Gastrocnemius medialis (tissue), 4 donors: Measurements from ENCODE around the gene TFCP2. TPM values are rescaled to one million over a fixed set of nuclear protein-coding genes. Genes with fewer than 3 reads are reported as not detected.

Experiments used
- ATAC-seq, 2 donors: fragments of 150-250 bp; one replicate each; pipeline ENCODE4 v1.9.1; 2016
- DNase-seq, 2 donors: peaks; one replicate each; pipeline ENCODE4 v3.0.0-alpha.2; 2019
- H3K27ac ChIP-seq, 4 donors: fragments of 200-600 bp; sonication (generic); 1 replicate in 1 of 4; 2 replicates in 3 of 4; pipeline ENCODE4 v1.5.1; 2016 to 2018; ENCODE audit warnings: mild to moderate bottlenecking in 2 of 4, moderate library complexity in 1 of 4
- H3K27me3 ChIP-seq, 3 donors: fragments of 200-600 bp; sonication (generic) in 2 of 3; 1 replicate in 1 of 3; 2 replicates in 2 of 3; pipeline versions ENCODE4 v1.5.1 to v1.6.0; 2016 to 2019; ENCODE audit warnings: mild to moderate bottlenecking in 1 of 3, moderate library complexity in 1 of 3
- H3K36me3 ChIP-seq, 2 donors: fragments of 200-600 bp; sonication (generic) in 1 of 2; one replicate each; pipeline ENCODE4 v1.5.1; 2017 to 2018
- H3K4me1 ChIP-seq, 2 donors: fragments of 200-600 bp; sonication (generic) in 1 of 2; one replicate each; pipeline ENCODE4 v1.5.1; 2016 to 2017; ENCODE audit warnings: mild to moderate bottlenecking in 2 of 2
- H3K4me3 ChIP-seq, 4 donors: fragments of 200-600 bp; sonication (generic) in 3 of 4; 1 replicate in 1 of 4; 2 replicates in 3 of 4; pipeline ENCODE4 v1.5.1; 2016 to 2019; ENCODE audit warnings: mild to moderate bottlenecking in 2 of 4
- H3K9me3 ChIP-seq, 3 donors: fragments of 200-600 bp; sonication (generic) in 2 of 3; 1 replicate in 1 of 3; 2 replicates in 2 of 3; pipeline ENCODE4 v1.5.1; 2016 to 2019
- POLR2A ChIP-seq, 2 donors: fragments of 450-650 bp; IDR thresholded peaks; one replicate each; pipeline ENCODE4 v1.6.1; 2017; ENCODE audit warnings: antibody characterized with exemption in 2 of 2, mild to moderate bottlenecking in 2 of 2, moderate library complexity in 2 of 2
- in situ Hi-C, 4 donors: fragments of 200-750 bp; cut with MboI; loops; one replicate each; pipeline versions ENCODE4 v1.15.0 to v1.8.0; 2017; ENCODE audit warnings: low sequenced_read_pairs in 4 of 4
- intact Hi-C: fragments of 100-400 bp; cut with DNase I; formaldehyde crosslinking; loops from one replicate; pipeline ENCODE4 v1.15.1; 2023; ENCODE audit warnings: low total_unique reads
- total RNA-seq, 4 donors: library from RNA; depleted of rRNA; stranded (reverse); fragments of >200 nt; gene quantifications; one replicate each; pipeline versions ENCODE4 v1.1.0 to v1.2.3, GENCODE V29; 2016
- TF ChIP-seq, protein P1 (sequence below), 5 experiments: fragments of 450-650 bp in 3 of 5; fragments of 200-600 bp in 2 of 5; sonication (generic) in 2 of 5; IDR thresholded peaks in 4 of 5; conservative IDR thresholded peaks in 1 of 5; 1 replicate in 4 of 5; 2 replicates in 1 of 5; pipeline ENCODE4 v1.5.1; 2016 to 2019; ENCODE audit warnings: antibody characterized with exemption in 5 of 5, mild to moderate bottlenecking in 3 of 5, moderate library complexity in 3 of 5

The TFCP2 gene
- total RNA-seq, 4 donors from 2014 or later = 8.9 to 14.2 (median 10.8) TPM

DNA sequence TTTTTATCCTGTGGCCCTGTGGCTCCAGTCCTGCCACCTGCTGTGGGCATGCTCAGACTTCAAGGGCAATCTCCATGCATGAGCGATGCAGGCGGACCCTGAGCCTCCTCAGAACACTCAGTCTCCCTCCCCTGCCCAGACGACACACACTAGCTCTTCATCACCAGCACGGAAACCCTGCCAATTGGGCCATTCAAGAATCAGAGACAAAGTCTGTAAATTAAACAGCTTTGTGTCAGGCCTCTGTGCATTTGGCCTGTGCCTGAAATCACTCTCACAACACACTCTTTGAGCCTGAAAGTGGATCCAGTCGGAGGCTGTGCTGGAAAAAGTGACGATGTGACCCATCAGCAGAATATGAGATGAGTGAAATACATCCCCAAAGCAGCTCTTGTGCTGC lies 32.4 kb upstream of the TFCP2 start:
- Histone ChIP-seq H3K4me1 (no peaks in the 10 kb centered on the region), H3K27me3 (no peaks in the 10 kb centered on the region), H3K36me3 (peaks cover 3 to 25% of the 10 kb centered on the region in 2 donors), H3K27ac (no peak overlapping the region), H3K4me3 (no peak overlapping the region), H3K9me3 (no peaks in the 10 kb centered on the region)
- TF ChIP-seq POLR2A (IDR thresholded peaks at IDR 0.05) = no peak
- TF ChIP-seq, protein P1, sequence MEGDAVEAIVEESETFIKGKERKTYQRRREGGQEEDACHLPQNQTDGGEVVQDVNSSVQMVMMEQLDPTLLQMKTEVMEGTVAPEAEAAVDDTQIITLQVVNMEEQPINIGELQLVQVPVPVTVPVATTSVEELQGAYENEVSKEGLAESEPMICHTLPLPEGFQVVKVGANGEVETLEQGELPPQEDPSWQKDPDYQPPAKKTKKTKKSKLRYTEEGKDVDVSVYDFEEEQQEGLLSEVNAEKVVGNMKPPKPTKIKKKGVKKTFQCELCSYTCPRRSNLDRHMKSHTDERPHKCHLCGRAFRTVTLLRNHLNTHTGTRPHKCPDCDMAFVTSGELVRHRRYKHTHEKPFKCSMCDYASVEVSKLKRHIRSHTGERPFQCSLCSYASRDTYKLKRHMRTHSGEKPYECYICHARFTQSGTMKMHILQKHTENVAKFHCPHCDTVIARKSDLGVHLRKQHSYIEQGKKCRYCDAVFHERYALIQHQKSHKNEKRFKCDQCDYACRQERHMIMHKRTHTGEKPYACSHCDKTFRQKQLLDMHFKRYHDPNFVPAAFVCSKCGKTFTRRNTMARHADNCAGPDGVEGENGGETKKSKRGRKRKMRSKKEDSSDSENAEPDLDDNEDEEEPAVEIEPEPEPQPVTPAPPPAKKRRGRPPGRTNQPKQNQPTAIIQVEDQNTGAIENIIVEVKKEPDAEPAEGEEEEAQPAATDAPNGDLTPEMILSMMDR (IDR thresholded peaks at IDR 0.05 in 4 of 5, conservative IDR thresholded peaks at IDR 0.05 in 1 of 5) = no peak
- ATAC-seq = no peak
- no peak for DNase-seq
- in situ Hi-C loops (no loop called here), intact Hi-C loops (no loop called here)

DNA sequence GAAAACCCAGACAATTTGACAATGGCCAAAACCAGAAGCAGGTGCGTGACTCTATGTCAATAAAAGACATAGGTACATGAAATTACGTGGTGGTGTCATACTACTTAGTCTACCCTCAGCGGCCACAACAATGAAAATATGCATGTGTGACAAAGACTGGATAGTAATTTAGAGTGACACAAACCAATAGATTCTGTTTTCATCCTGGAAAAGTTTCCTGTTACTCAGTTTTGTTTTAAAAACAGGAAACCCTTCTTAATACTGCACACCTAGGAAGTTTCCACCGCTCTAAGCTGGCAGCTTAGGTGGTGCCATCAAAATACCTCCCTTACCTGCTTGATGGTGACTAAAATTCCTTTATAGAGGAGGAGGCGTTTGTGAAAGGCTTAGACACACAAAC lies 29.8 kb upstream of the TFCP2 start:
- no peak overlapping the region for H3K4me3 ChIP-seq
- no peaks in the 10 kb centered on the region for H3K4me1 ChIP-seq
- H3K27ac ChIP-seq = no peak overlapping the region
- H3K27me3 ChIP-seq = no peaks in the 10 kb centered on the region
- H3K9me3 ChIP-seq = no peaks in the 10 kb centered on the region
- H3K36me3 ChIP-seq = peaks cover 3 to 34% of the 10 kb centered on the region in 2 donors
- ATAC-seq = no peak
- intact Hi-C loops (no loop called here), in situ Hi-C loops (no loop called here)
- no peak for DNase-seq
- no peak for TF ChIP-seq POLR2A (IDR thresholded peaks at IDR 0.05)
- TF ChIP-seq, protein P1 (IDR thresholded peaks at IDR 0.05 in 4 of 5, conservative IDR thresholded peaks at IDR 0.05 in 1 of 5) = no peak

DNA sequence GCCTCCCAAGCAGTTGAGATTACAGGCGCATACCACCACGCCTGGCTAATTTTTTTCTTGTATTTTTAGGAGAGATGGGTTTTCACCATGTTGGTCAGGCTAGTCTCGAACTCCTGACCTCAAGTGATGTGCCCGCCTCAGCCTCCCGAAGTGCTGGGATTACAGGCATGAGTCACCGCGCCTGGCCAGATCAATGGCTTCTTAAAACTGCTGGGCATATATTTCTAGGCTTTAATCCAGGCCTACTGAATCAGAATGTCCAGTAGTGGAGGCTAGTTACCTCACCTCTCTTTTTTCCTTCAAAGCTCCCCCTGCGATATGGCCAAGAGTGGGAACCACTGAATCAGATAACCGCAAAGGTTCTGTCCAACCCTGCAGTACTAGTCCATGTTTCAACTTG lies 27.9 kb upstream of the TFCP2 start:
- no peak overlapping the region for H3K4me3 ChIP-seq
- no peaks in the 10 kb centered on the region for H3K9me3 ChIP-seq
- intact Hi-C loops = no loop called here
- H3K4me1 ChIP-seq = no peaks in the 10 kb centered on the region
- no peaks in the 10 kb centered on the region for H3K27me3 ChIP-seq
- no peak overlapping the region for H3K27ac ChIP-seq
- peaks cover 3 to 36% of the 10 kb centered on the region in 2 donors for H3K36me3 ChIP-seq
- ATAC-seq = no peak
- in situ Hi-C loops = no loop called here
- TF ChIP-seq, protein P1 (IDR thresholded peaks at IDR 0.05 in 4 of 5, conservative IDR thresholded peaks at IDR 0.05 in 1 of 5) = no peak
- TF ChIP-seq POLR2A (IDR thresholded peaks at IDR 0.05) = no peak
- no peak for DNase-seq

DNA sequence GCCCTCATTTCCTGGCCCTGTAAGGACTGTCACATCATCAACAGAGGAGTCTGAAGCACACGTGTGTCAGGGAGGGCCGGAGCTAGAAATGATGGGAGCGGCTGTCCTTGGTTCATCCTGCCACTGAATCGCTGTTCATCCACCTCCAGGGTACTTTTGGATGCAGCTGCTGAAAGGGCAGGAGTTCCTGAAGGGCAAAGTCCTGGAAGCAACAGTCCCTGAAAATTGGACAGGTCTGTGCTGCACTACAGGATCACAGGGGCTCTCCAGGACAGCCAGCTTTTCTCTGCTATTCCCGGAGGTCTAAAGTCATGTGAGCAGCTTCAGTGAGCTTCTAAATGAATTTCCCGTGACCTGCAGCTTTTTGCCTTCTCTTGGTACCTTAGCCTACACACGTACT lies 27.2 kb upstream of the TFCP2 start:
- H3K36me3 ChIP-seq = peaks cover 3 to 36% of the 10 kb centered on the region in 2 donors
- no peaks in the 10 kb centered on the region for H3K9me3 ChIP-seq
- H3K4me3 ChIP-seq = no peak overlapping the region
- no peaks in the 10 kb centered on the region for H3K27me3 ChIP-seq
- DNase-seq (no peak), ATAC-seq (no peak)
- in situ Hi-C loops = no loop called here
- TF ChIP-seq, protein P1 (IDR thresholded peaks at IDR 0.05 in 4 of 5, conservative IDR thresholded peaks at IDR 0.05 in 1 of 5) = no peak
- TF ChIP-seq POLR2A (IDR thresholded peaks at IDR 0.05) = no peak
- no peaks in the 10 kb centered on the region for H3K4me1 ChIP-seq
- H3K27ac ChIP-seq = no peak overlapping the region
- intact Hi-C loops = no loop called here

- Histone ChIP-seq H3K27ac (no peak overlapping the region), H3K36me3 (peaks cover 3 to 36% of the 10 kb centered on the region in 2 donors), H3K27me3 (no peaks in the 10 kb centered on the region), H3K9me3 (no peaks in the 10 kb centered on the region), H3K4me3 (no peak overlapping the region), H3K4me1 (no peaks in the 10 kb centered on the region)
- no peak for ATAC-seq
- in situ Hi-C loops (no loop called here), intact Hi-C loops (no loop called here)
- no peak for DNase-seq
- TF ChIP-seq, protein P1 (IDR thresholded peaks at IDR 0.05 in 4 of 5, conservative IDR thresholded peaks at IDR 0.05 in 1 of 5) = no peak
- TF ChIP-seq POLR2A (IDR thresholded peaks at IDR 0.05) = no peak
These were observed 26.5 kb upstream of the TFCP2 start for GRCh38 chr12:51199366-51199945.
